Bronchial epithelial cell (primary cell): Measurements from ENCODE around the gene TMCC3. TPM values are rescaled to one million over a fixed set of nuclear protein-coding genes. Genes with fewer than 3 reads are reported as not detected.

Source experiments
- DNase-seq: peaks from one replicate; pipeline ENCODE4 v3.0.0-alpha.2; 2010; ENCODE audit warnings: low read depth
- FAIRE-seq: peaks from 2 replicates; lab custom pipeline; 2011; peaks lifted over from hg19 to GRCh38; lab: Jason Lieb, UNC
- H3K27me3 ChIP-seq: 2 replicates; pipeline ENCODE4 v1.5.1; 2011; ENCODE audit warnings: low read length; ENCODE audit not compliant: control insufficient read depth, insufficient read depth
- H3K36me3 ChIP-seq: 2 replicates; pipeline ENCODE4 v1.5.1; 2011; ENCODE audit warnings: low read length; ENCODE audit not compliant: control insufficient read depth, insufficient read depth
- H3K4me3 ChIP-seq: 2 replicates; pipeline ENCODE4 v1.5.1; 2011; ENCODE audit warnings: mild to moderate bottlenecking, low read depth, low read length, control low read depth
- CTCF ChIP-seq: IDR thresholded peaks from 2 replicates; pipeline ENCODE4 v1.5.1; 2011; ENCODE audit warnings: mild to moderate bottlenecking, moderate library complexity, low read length, control low read depth, inconsistent platforms; ENCODE audit not compliant: insufficient read depth, severe bottlenecking
- total RNA-seq: library from RNA; depleted of rRNA; stranded (reverse); fragments of >200 nt; gene quantifications from 2 replicates; pipeline ENCODE4 v1.2.1, GENCODE V29; 2014

TMCC3 gene
- total RNA-seq, 1 donor from 2014 or later: 5.8 TPM

- FAIRE-seq (no peak), DNase-seq (no peak)
- Histone ChIP-seq H3K4me3 (no peak overlapping the region), H3K27me3 (no peaks in the 10 kb centered on the region), H3K36me3 (no peaks in the 10 kb centered on the region)
- no peak for TF ChIP-seq CTCF
Observed at GRCh38 chr12:94671917-94672316, 21.6 kb upstream of the TMCC3 start.

GRCh38 chr12:94670898-94671297, 20.5 kb upstream of the TMCC3 start:
- H3K36me3 ChIP-seq: no peaks in the 10 kb centered on the region

GRCh38 chr12:94670075-94670474, 19.7 kb upstream of the TMCC3 start:
- H3K4me3 ChIP-seq: no peak overlapping the region
- no peaks in the 10 kb centered on the region for H3K36me3 ChIP-seq
- no peak for TF ChIP-seq CTCF
- H3K27me3 ChIP-seq: no peaks in the 10 kb centered on the region
- DNase-seq (peak; percentile 53), FAIRE-seq (peak; percentile 32)

More at GRCh38 chr12:94670898-94671297, 20.5 kb upstream of the TMCC3 start:
- H3K4me3 ChIP-seq: no peak overlapping the region
- FAIRE-seq: no peak
- TF ChIP-seq CTCF: no peak
- H3K27me3 ChIP-seq: no peaks in the 10 kb centered on the region
- DNase-seq: no peak

- no peak for FAIRE-seq
- no peaks in the 10 kb centered on the region for H3K36me3 ChIP-seq
- H3K27me3 ChIP-seq: no peaks in the 10 kb centered on the region
- DNase-seq: no peak
- H3K4me3 ChIP-seq: no peak overlapping the region
- no peak for TF ChIP-seq CTCF
Observed at GRCh38 chr12:94667031-94667540, 16.7 kb upstream of the TMCC3 start.

GRCh38 chr12:94666158-94666557, 15.8 kb upstream of the TMCC3 start:
- no peak for FAIRE-seq
- DNase-seq: no peak

More at GRCh38 chr12:94666158-94666557, 15.8 kb upstream of the TMCC3 start:
- no peak for TF ChIP-seq CTCF
- H3K4me3 ChIP-seq: no peak overlapping the region
- no peaks in the 10 kb centered on the region for H3K27me3 ChIP-seq
- no peaks in the 10 kb centered on the region for H3K36me3 ChIP-seq
